ENCODE measurements around the gene ANKRD40CL. TPM values are rescaled to one million over a fixed set of nuclear protein-coding genes. Genes with fewer than 3 reads are reported as not detected.
A peak's percentile ranks its signal among the peaks of the same experiment; 100 is the strongest.

The ANKRD40CL gene
- total and polyA plus RNA-seq, 7 donors = 60.4 to 234 (median 191) TPM; not detected in 4

DNA sequence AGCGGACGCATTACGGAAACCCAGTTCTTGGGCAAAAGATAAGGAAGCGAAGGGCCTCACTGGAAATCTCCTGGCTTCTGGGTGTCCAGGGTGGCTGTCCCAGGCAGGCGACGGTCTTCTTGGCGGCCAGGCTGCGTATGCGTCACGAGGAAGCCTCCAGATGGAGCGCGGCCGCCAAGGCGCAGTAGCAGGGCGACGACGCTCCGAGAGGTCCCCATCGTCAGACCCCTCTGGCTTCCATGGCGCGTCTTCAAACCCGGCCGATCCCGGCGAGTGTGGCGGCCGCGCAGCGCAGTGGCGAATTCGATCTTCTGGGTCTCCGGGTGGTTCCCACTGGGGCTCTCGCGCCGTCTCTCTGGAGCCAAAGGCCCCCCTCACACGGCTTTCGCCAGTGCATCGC, 13.8 kb upstream of the ANKRD40CL start:
- DNase-seq = no peak
- WGBS, 2 donors = 56 to 89% methylated on average over 38 of the region's 38 CpGs
- H3K36me3 ChIP-seq = no peaks in the 10 kb centered on the region
- H3K27me3 ChIP-seq = peaks cover 0 to 3% (median 0%) of the 10 kb centered on the region in 3 donors
- no peaks in the 10 kb centered on the region for H3K9me3 ChIP-seq
- peaks cover 0 to 13% (median 10%) of the 10 kb centered on the region in 4 donors for H3K4me1 ChIP-seq
- intact Hi-C loops (cut with DNase I) = loop anchor here (10.0 kb wide), 1 partner anchor 236 kb away; the partner anchor contains the start of gene SPATA20
- H3K4me3 ChIP-seq = peak overlapping the region in 1 of 4 donors; percentile 29
- TF ChIP-seq POLR2A (IDR thresholded peaks at IDR 0.05) = no peak
- TF ChIP-seq POLR2AphosphoS5 (IDR thresholded peaks at IDR 0.05) = no peak
- TF ChIP-seq EP300 (IDR thresholded peaks at IDR 0.05) = no peak
- TF ChIP-seq, protein P1, sequence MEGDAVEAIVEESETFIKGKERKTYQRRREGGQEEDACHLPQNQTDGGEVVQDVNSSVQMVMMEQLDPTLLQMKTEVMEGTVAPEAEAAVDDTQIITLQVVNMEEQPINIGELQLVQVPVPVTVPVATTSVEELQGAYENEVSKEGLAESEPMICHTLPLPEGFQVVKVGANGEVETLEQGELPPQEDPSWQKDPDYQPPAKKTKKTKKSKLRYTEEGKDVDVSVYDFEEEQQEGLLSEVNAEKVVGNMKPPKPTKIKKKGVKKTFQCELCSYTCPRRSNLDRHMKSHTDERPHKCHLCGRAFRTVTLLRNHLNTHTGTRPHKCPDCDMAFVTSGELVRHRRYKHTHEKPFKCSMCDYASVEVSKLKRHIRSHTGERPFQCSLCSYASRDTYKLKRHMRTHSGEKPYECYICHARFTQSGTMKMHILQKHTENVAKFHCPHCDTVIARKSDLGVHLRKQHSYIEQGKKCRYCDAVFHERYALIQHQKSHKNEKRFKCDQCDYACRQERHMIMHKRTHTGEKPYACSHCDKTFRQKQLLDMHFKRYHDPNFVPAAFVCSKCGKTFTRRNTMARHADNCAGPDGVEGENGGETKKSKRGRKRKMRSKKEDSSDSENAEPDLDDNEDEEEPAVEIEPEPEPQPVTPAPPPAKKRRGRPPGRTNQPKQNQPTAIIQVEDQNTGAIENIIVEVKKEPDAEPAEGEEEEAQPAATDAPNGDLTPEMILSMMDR (IDR thresholded peaks at IDR 0.05) = no peak
- H3K27ac ChIP-seq = no peak overlapping the region

DNA sequence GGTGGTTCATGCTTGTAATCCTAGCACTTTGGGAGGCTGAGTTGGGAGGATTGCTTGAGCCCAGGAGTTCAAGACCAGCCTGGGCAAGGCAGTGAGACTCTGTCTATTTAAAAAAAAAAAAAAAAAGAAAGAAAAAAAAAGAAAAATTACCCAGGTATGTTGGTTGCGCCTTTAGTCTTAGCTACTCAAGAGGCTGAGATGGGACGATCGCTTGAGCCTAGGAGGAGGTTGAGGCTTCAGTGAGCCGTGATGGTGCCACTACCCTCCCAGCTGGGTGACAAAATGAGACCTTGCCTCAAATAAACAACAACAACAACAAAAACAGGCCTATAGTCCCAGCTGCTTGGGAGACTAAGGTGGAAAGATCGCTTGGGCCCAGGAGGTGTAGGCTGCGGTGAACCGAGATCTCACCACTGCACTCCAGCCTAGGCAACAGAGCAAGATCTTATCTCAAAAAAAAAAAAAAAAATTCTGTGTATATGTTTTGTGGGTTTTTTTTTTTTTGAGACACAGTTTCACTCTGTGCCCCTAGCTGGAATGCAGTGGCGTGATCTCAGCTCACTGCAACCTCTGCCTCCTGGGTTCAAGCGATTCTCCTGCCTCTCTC, 12.5 kb upstream of the ANKRD40CL start:
- H3K27ac ChIP-seq = no peak overlapping the region
- no peaks in the 10 kb centered on the region for H3K36me3 ChIP-seq
- intact Hi-C loops (cut with DNase I) = loop anchor here (10.0 kb wide), 1 partner anchor 235 kb away; the partner anchor contains the start of gene SPATA20
- DNase-seq = no peak
- H3K27me3 ChIP-seq = peaks cover 0 to 3% (median 0%) of the 10 kb centered on the region in 3 donors
- 77 to 94% methylated on average over 9 of the region's 9 CpGs for WGBS, 2 donors
- H3K4me3 ChIP-seq = no peak overlapping the region
- TF ChIP-seq, protein P1 (IDR thresholded peaks at IDR 0.05) = no peak
- TF ChIP-seq POLR2AphosphoS5 (IDR thresholded peaks at IDR 0.05) (no peak), EP300 (IDR thresholded peaks at IDR 0.05) (no peak), POLR2A (IDR thresholded peaks at IDR 0.05) (no peak)
- no peaks in the 10 kb centered on the region for H3K4me1 ChIP-seq
- H3K9me3 ChIP-seq = no peaks in the 10 kb centered on the region

DNA sequence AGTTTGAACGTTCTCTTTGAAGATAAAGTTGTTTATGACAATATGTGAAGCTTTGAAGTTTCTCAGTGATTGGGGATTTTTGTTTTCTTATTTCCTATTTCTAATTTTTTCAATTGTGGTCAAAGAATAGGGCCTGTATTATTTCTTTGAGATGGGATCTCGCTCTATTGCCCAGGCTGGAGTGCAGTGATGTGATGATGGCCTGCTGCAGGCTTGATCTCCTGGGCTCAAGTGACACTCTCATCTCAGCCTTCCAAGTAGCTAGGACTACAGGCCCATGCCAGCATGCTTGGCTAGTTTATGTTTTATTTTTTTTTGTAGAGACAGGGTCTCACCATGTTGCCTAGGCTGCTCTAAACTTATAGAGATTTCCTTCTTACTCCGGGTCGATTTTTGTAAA, 11.7 kb upstream of the ANKRD40CL start:
- 80 to 89% methylated on average over 4 of the region's 4 CpGs for WGBS, 2 donors

DNA sequence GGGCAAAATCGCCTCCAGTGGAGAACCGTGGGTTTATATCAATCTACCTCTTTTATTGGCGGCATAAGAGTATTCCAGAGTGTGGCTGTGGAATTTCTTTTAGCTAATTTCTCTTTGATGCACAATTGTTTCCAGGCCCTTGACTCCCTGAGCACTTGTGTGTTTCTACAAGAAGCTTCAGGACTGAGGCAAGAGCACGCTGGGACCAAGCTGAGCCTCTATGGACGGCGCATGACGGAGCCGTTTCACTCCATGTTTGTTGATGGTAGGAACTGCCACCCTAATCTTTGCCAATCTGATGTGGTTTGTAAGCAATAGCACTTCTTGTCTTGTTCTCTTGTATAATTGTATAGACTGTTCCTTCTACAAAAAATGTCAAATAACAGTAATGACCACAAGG, 11.2 kb upstream of the ANKRD40CL start:
- no peak for DNase-seq
- WGBS, 2 donors = 89 to 90% methylated on average over 8 of the region's 8 CpGs

More for the DNA sequence above, 11.7 kb upstream of the ANKRD40CL start:
- Histone ChIP-seq H3K4me1 (no peaks in the 10 kb centered on the region), H3K9me3 (no peaks in the 10 kb centered on the region), H3K4me3 (no peak overlapping the region), H3K27me3 (peaks cover 0 to 3% (median 0%) of the 10 kb centered on the region in 3 donors), H3K36me3 (no peaks in the 10 kb centered on the region), H3K27ac (no peak overlapping the region)
- no peak for DNase-seq
- intact Hi-C loops (cut with DNase I) = no loop called here
- TF ChIP-seq, protein P1 (IDR thresholded peaks at IDR 0.05) = no peak
- TF ChIP-seq POLR2AphosphoS5 (IDR thresholded peaks at IDR 0.05) = no peak
- TF ChIP-seq POLR2A (IDR thresholded peaks at IDR 0.05) = no peak
- TF ChIP-seq EP300 (IDR thresholded peaks at IDR 0.05) = no peak

More for the DNA sequence above, 11.2 kb upstream of the ANKRD40CL start:
- peaks cover 0 to 3% (median 0%) of the 10 kb centered on the region in 3 donors for H3K27me3 ChIP-seq
- no peaks in the 10 kb centered on the region for H3K9me3 ChIP-seq
- H3K4me3 ChIP-seq = no peak overlapping the region
- TF ChIP-seq POLR2A (IDR thresholded peaks at IDR 0.05) (no peak), EP300 (IDR thresholded peaks at IDR 0.05) (no peak), POLR2AphosphoS5 (IDR thresholded peaks at IDR 0.05) (no peak)
- TF ChIP-seq, protein P1 (IDR thresholded peaks at IDR 0.05) = no peak
- H3K36me3 ChIP-seq = no peaks in the 10 kb centered on the region
- H3K4me1 ChIP-seq = no peaks in the 10 kb centered on the region
- H3K27ac ChIP-seq = no peak overlapping the region
- intact Hi-C loops (cut with DNase I) = no loop called here
